ENCODE results near the gene SLU7.

DNA sequence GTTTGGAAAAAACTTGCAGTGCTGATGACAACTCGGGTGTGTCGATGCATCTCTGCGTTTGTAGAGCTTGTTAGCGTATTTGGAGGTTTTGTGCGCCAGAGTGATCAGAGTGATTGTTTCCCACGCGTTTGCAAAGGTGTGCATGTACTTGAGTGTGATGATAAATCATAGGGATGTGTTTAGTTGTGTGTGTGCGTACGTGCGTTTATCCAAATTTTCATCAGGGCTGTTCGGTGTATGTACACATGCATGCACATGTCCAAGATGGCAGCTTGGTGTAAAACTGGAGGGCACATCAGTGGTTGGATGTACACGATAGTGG, 48.2 kb downstream of the SLU7 start:
- TF ChIP-seq POLR2A (IDR thresholded peaks at IDR 0.05; ENCODE audit: low read depth) = no peak
- TF ChIP-seq, protein P1, sequence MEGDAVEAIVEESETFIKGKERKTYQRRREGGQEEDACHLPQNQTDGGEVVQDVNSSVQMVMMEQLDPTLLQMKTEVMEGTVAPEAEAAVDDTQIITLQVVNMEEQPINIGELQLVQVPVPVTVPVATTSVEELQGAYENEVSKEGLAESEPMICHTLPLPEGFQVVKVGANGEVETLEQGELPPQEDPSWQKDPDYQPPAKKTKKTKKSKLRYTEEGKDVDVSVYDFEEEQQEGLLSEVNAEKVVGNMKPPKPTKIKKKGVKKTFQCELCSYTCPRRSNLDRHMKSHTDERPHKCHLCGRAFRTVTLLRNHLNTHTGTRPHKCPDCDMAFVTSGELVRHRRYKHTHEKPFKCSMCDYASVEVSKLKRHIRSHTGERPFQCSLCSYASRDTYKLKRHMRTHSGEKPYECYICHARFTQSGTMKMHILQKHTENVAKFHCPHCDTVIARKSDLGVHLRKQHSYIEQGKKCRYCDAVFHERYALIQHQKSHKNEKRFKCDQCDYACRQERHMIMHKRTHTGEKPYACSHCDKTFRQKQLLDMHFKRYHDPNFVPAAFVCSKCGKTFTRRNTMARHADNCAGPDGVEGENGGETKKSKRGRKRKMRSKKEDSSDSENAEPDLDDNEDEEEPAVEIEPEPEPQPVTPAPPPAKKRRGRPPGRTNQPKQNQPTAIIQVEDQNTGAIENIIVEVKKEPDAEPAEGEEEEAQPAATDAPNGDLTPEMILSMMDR (IDR thresholded peaks at IDR 0.05) = no peak
- no peak for TF ChIP-seq POLR2AphosphoS5 (IDR thresholded peaks at IDR 0.05)
- TF ChIP-seq EP300 (IDR thresholded peaks at IDR 0.05) = no peak
